A549 (cell line): Measurements from ENCODE around the gene SPTA1.

Source experiments
- ATOH8 ChIP-seq: fragments of 250-450 bp; sonication (Bioruptor Pico); IDR thresholded peaks from 2 replicates; pipeline ENCODE4 v1.5.0; 2020; ENCODE audit warnings: low read depth, mild to moderate bottlenecking, moderate library complexity
- CTCF ChIP-seq: fragments of >200 bp; sonication (Bioruptor Twin); formaldehyde crosslinking; IDR thresholded peaks from 3 replicates; pipeline ENCODE4 v1.5.1; 2016
- MYC ChIP-seq: IDR thresholded peaks from 2 replicates; pipeline ENCODE4 v1.6.1; 2012; ENCODE audit warnings: mild to moderate bottlenecking, inconsistent platforms, low read length, improper control_type of control experiment, borderline replicate concordance
- SREBF2 ChIP-seq: fragments of 450-650 bp; IDR thresholded peaks from 2 replicates; pipeline ENCODE4 v1.6.1; 2014; ENCODE audit warnings: mild to moderate bottlenecking, moderate library complexity

DNA sequence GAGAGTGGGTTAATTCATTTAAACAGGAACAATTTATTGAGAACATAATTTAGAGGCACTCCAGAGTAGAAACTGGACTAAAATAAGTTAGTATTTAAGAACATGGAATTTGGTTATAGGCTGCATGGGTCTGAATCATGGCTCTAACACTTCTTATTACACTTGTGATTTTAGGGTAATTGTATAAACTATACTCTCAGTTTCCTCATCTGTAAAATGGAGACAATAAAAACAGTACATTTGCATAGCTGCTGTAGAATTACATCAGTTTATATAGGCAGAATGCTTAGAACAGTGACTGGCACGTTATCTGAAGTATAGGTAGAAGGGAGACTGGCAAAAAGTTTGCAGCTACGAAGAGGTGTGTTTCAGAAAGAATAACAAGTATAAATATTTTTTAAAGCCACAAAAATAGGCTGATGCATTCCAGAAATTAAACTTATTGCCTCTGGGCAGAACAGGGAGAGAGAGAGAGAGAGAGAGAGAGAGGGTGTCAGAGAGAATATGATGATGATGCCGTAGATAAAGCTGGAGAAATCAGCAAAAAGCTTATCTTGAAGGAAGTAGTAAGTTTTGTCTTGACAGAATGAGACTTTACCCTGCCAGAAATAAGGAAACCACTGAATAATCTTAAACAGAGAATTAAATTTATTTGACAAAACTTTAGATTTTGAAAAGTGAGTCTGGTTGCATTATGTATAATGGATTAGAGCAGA, 42.2 kb upstream of the SPTA1 start:
- TF ChIP-seq MYC (no peak), CTCF (no peak), SREBF2 (no peak), ATOH8 (CRISPR knock-in tag) (no peak)
